Calu3 (cell line): Measurements from ENCODE around the gene DMD. TPM values are rescaled to one million over a fixed set of nuclear protein-coding genes. Genes with fewer than 3 reads are reported as not detected.

Experiments
- BruUV-seq: library from RNA; stranded (reverse); fragments of 400-500 nt; replicated peaks from 2 replicates; lab custom pipeline; 2021; lab: Mats Ljungman, UMichigan
- CTCF ChIA-PET: fragments of 300-600 bp; sonication (Branson Sonifier 250); formaldehyde crosslinking; loops from one replicate; lab custom pipeline; 2022; ENCODE audit warnings: antibody characterized with exemption; lab: Charles Lee
- DNase-seq: peaks from one replicate; pipeline ENCODE4 v3.0.0; 2022
- H3K27ac Mint-ChIP-seq: one replicate; pipeline ENCODE4 v1.8.0; 2022; ENCODE audit warnings: mixed read lengths; ENCODE audit not compliant: unreplicated experiment
- H3K27me3 Mint-ChIP-seq: one replicate; pipeline ENCODE4 v1.8.0; 2022; ENCODE audit warnings: mixed read lengths; ENCODE audit not compliant: unreplicated experiment
- H3K36me3 Mint-ChIP-seq: one replicate; pipeline ENCODE4 v1.8.0; 2022; ENCODE audit warnings: mild to moderate bottlenecking, moderate library complexity, mixed read lengths; ENCODE audit not compliant: insufficient read depth, unreplicated experiment
- H3K4me1 Mint-ChIP-seq: one replicate; pipeline ENCODE4 v1.8.0; 2022; ENCODE audit warnings: mild to moderate bottlenecking, low read depth, mixed read lengths; ENCODE audit not compliant: unreplicated experiment
- H3K4me3 Mint-ChIP-seq: one replicate; pipeline ENCODE4 v1.8.0; 2022; ENCODE audit warnings: mild to moderate bottlenecking, low read depth, moderate library complexity, mixed read lengths; ENCODE audit not compliant: unreplicated experiment
- H3K9me3 Mint-ChIP-seq: one replicate; pipeline ENCODE4 v1.8.0; 2022; ENCODE audit warnings: low read depth, mixed read lengths; ENCODE audit not compliant: unreplicated experiment
- CTCF ChIP-seq: fragments of 200-600 bp; IDR thresholded peaks from one replicate; pipeline ENCODE4 v1.8.0; 2022; ENCODE audit warnings: antibody characterized with exemption; ENCODE audit not compliant: unreplicated experiment
- intact Hi-C: fragments of 100-400 bp; cut with micrococcal nuclease; formaldehyde crosslinking; loops from one replicate; pipeline ENCODE4 v1.10.0; 2022; ENCODE audit not compliant: unreplicated experiment
- total RNA-seq: library from RNA; stranded (reverse); gene quantifications from 2 replicates; pipeline ENCODE4 v1.2.3, GENCODE V29; 2022

DMD gene
- total RNA-seq, 1 experiment from 2014 or later, result 11.6 TPM

DNA sequence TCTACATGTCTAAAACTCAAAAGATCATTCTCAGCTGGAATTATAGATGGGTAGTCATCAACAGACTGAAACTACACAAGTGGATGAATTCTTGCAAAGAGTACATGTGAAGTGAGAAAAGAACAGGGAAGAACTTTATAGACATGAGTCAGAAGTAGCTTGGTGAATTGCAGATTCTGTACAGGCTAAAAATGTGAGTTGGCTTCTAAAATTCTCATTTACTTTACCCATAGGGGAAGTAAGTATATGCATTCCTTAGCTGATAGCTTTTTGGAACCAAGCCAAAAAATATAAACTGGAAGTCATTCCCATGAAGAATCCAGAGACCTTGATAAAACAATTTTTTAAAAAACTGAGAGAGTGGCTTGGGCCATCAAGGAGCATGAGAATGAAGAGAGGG lies 1555.3 kb downstream of the DMD start:
- intact Hi-C loops, result loop anchor here (10.0 kb wide), 2 partner anchors 151 to 241 kb away; no protein-coding TSS in a partner anchor
- H3K9me3 Mint-ChIP-seq, result peaks cover 2% of the 10 kb centered on the region
- no peaks in the 10 kb centered on the region for H3K27me3 Mint-ChIP-seq
- H3K36me3 Mint-ChIP-seq, result no peaks in the 10 kb centered on the region
- no peak for DNase-seq
- no TSS peak for BruUV-seq
- no peak overlapping the region for H3K27ac Mint-ChIP-seq
- TF ChIP-seq CTCF, result no peak
- CTCF ChIA-PET, result interaction anchor here (1.0 to 1.2 kb wide), 3 partner anchors 377 to 619 kb away, joined by 3 read pairs; no protein-coding TSS in a partner anchor
- no peak overlapping the region for H3K4me3 Mint-ChIP-seq
- H3K4me1 Mint-ChIP-seq, result peaks cover 18% of the 10 kb centered on the region

GRCh38 chrX:31653422-31653821 lies 1557.9 kb downstream of the DMD start:
- no peaks in the 10 kb centered on the region for H3K27me3 Mint-ChIP-seq
- H3K4me1 Mint-ChIP-seq, result peaks cover 18% of the 10 kb centered on the region
- no peak for DNase-seq
- BruUV-seq, result no TSS peak
- H3K36me3 Mint-ChIP-seq, result no peaks in the 10 kb centered on the region
- no peak overlapping the region for H3K4me3 Mint-ChIP-seq
- no peak for TF ChIP-seq CTCF
- CTCF ChIA-PET, result no interaction called here
- intact Hi-C loops, result loop anchor here (10.0 kb wide), 2 partner anchors 149 to 239 kb away; no protein-coding TSS in a partner anchor
- peaks cover 2% of the 10 kb centered on the region for H3K9me3 Mint-ChIP-seq
- no peak overlapping the region for H3K27ac Mint-ChIP-seq

DNA sequence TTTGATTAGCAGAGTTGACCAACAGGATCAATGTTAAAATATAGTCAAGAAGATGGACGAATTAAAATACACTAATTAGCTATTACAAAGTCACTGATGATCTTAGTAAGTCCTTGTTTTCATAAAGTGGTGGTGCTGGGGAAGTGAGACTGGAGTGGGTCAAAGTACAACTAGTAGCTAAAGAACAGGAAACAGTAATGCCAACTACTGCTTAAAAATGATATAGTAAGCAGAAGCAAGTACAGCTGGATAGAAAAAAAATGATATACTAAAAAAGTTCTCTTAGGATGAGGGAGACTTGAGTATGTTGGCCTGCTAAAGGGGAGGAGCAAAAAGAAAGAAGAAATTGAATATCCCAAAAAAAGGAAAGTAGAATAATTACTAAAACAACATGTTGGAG lies 1558.7 kb downstream of the DMD start:
- Mint-ChIP-seq H3K9me3 (peaks cover 2% of the 10 kb centered on the region), H3K4me1 (peaks cover 18% of the 10 kb centered on the region), H3K27me3 (no peaks in the 10 kb centered on the region), H3K4me3 (no peak overlapping the region), H3K27ac (no peak overlapping the region), H3K36me3 (no peaks in the 10 kb centered on the region)
- no peak for DNase-seq
- TF ChIP-seq CTCF, result no peak
- CTCF ChIA-PET, result no interaction called here
- BruUV-seq, result no TSS peak
- intact Hi-C loops, result loop anchor here (10.0 kb wide), 2 partner anchors 148 to 238 kb away; no protein-coding TSS in a partner anchor

- Mint-ChIP-seq H3K36me3 (no peaks in the 10 kb centered on the region), H3K27me3 (no peaks in the 10 kb centered on the region), H3K9me3 (peaks cover 2% of the 10 kb centered on the region), H3K4me1 (peaks cover 11% of the 10 kb centered on the region), H3K4me3 (no peak overlapping the region), H3K27ac (no peak overlapping the region)
- no peak for TF ChIP-seq CTCF
- BruUV-seq, result no TSS peak
- DNase-seq, result no peak
- CTCF ChIA-PET, result no interaction called here
- intact Hi-C loops, result no loop called here
Measured at GRCh38 chrX:31649201-31649600, 1562.1 kb downstream of the DMD start.
